Measurements from ENCODE around the gene SRCAP.
A peak's percentile ranks its signal among the peaks of the same experiment; 100 is the strongest.

The SRCAP gene

DNA sequence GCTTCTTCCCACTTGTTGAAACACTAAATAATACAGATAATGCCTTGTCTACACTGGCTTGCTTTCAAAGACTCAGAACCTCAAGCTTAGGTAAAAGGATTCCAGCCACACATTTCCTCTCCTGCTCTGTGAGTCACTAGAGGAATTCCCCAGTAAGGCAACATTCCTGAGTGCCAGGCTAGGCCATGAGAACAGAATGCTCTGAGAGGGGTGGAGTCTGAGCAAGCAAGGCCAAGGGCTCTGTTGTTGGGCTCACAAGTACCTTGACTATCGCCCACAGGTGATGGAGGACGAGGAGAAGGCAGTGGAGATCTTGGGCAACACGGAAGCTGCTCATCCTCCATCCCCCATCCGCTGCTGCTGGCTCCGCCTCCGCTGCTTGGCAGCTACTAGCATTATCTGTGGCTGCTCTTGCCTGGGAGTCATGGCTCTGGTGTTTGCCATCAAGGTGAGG, 42.5 kb downstream of the SRCAP start:
- TF ChIP-seq, protein P1, sequence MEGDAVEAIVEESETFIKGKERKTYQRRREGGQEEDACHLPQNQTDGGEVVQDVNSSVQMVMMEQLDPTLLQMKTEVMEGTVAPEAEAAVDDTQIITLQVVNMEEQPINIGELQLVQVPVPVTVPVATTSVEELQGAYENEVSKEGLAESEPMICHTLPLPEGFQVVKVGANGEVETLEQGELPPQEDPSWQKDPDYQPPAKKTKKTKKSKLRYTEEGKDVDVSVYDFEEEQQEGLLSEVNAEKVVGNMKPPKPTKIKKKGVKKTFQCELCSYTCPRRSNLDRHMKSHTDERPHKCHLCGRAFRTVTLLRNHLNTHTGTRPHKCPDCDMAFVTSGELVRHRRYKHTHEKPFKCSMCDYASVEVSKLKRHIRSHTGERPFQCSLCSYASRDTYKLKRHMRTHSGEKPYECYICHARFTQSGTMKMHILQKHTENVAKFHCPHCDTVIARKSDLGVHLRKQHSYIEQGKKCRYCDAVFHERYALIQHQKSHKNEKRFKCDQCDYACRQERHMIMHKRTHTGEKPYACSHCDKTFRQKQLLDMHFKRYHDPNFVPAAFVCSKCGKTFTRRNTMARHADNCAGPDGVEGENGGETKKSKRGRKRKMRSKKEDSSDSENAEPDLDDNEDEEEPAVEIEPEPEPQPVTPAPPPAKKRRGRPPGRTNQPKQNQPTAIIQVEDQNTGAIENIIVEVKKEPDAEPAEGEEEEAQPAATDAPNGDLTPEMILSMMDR (IDR thresholded peaks at IDR 0.05; ENCODE audit: insufficient read depth, low read depth, low read length, missing control alignments): no peak
- DNase-seq (ENCODE audit: low read depth): peak; percentile 100
- H3K4me3 ChIP-seq (ENCODE audit: low read length): peak overlapping the region; percentile 82

DNA sequence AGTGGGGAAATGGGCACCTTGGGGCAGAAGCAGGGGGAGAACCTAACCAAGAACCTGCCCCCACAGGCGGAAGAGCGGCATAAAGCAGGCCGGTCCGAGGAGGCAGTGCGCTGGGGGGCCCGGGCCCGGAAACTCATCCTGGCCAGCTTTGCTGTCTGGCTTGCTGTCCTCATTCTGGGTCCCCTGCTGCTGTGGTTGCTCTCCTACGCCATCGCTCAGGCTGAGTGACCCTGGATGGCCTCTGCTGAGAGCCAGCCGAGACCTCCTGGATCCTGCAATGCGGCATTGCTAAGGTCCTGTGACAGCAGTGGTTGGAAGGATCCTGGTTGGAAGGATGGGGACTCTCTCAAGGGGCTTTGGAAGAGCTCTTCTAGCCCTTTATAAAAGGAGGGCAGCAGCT, 44.7 kb downstream of the SRCAP start:
- DNase-seq (ENCODE audit: low read depth): no peak
- TF ChIP-seq, protein P1 (IDR thresholded peaks at IDR 0.05; ENCODE audit: insufficient read depth, low read depth, low read length, missing control alignments): no peak
- H3K4me3 ChIP-seq (ENCODE audit: low read length): no peak overlapping the region

DNA sequence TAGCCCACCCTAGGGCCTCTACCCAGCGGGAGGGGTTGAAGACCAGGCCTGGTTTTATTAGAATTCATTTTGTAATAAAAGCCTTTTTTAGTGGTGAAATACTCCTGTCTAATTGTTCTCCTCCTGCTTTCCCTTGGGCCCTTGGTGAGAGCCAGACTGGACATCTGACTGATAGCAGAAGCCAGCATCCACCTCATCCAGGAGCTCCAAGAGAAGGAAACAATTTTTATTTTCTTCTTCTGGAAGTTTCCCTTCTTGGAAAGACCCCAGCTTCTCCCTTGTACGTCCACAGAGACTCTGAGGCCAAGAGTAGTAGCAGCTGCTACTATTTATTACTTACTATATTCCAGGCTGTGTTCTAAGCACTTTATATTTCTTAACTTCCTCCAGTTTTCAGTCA, 45.2 kb downstream of the SRCAP start:
- TF ChIP-seq, protein P1 (IDR thresholded peaks at IDR 0.05; ENCODE audit: insufficient read depth, low read depth, low read length, missing control alignments): no peak
- H3K4me3 ChIP-seq (ENCODE audit: low read length): no peak overlapping the region
- no peak for DNase-seq (ENCODE audit: low read depth)

DNA sequence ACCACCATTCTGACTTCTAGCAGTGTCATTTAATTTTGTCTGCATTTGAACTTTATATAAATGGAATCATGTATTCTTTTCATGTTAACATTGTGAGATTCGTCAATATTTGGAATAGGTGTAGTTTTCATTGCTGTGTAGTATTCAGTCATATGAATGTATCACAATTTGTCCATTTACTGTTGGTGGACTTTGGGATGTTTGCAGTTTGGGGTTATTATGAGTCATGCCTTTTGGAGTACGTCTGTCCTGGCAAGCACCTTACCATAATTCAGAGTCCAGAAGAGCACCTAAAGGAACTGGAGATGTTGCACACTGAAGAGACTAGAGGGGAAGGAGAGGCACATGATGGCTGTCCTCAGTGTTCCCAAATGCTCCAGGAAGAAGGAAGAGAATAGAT, 46.1 kb downstream of the SRCAP start:
- no peak overlapping the region for H3K4me3 ChIP-seq (ENCODE audit: low read length)
- TF ChIP-seq, protein P1 (IDR thresholded peaks at IDR 0.05; ENCODE audit: insufficient read depth, low read depth, low read length, missing control alignments): no peak
- no peak for DNase-seq (ENCODE audit: low read depth)

DNA sequence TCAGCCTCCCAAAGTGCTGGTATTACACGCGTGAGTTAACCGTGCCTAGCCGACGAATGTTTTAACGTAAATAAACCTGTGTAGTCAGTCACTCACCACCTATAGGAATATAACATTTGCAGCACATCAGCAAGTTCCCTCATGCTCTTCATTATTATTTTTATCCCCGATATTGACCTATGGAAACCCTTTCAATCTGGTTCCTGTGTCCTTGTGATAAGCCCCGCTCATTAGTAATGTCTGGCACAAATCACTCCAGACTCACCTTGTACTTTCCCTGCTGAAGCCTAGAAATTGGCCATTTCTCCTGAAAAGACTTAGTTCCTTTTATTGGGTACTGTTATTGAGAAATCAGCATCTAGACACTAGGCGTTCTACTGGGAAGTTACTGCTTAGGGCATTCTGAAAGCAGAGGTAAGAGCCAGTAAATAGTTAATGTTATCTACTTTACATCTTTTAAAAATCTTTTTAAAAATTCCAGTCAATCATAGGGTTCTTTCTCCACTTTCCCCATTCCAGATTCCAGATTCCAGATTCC, 47.7 kb downstream of the SRCAP start:
- no peak for DNase-seq (ENCODE audit: low read depth)
- TF ChIP-seq, protein P1 (IDR thresholded peaks at IDR 0.05; ENCODE audit: insufficient read depth, low read depth, low read length, missing control alignments): no peak
- no peak overlapping the region for H3K4me3 ChIP-seq (ENCODE audit: low read length)

DNA sequence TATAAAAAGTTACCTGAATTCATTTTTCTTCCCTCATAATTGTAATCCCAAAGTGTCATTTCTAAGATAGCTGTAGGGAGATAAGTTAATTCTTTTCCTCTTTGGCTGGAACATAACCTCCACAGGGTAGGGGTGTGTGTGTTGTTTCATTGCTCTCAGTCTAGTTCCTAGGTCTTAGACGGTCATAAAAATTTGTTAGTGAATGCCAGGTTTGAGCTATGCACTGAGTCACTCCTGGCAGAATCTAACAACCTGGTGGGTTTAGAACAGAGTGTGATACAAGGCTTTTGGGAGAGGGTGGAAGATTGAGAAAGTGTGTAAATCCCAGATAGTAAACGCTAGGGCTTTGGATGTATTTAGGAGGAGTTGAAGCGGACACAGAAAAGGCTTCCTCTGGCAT, 48.4 kb downstream of the SRCAP start:
- H3K4me3 ChIP-seq (ENCODE audit: low read length): no peak overlapping the region
- peak; percentile 49 for DNase-seq (ENCODE audit: low read depth)

More for the DNA sequence above, 48.4 kb downstream of the SRCAP start:
- TF ChIP-seq, protein P1 (IDR thresholded peaks at IDR 0.05; ENCODE audit: insufficient read depth, low read depth, low read length, missing control alignments): no peak

Data from epithelial cell of esophagus (primary cell).